Body of pancreas (tissue), 4 donors: ENCODE data around the gene TRAF4. TPM values are rescaled to one million over a fixed set of nuclear protein-coding genes. Genes with fewer than 3 reads are reported as not detected.

ENCODE experiments used
- ATAC-seq: fragments of 150-250 bp; one replicate; pipeline ENCODE4 v1.9.1; 2016
- DNase-seq, 4 donors: peaks; one replicate each; pipeline ENCODE4 v3.0.0-alpha.2; 2019
- H3K27ac ChIP-seq, 4 donors: fragments of 200-600 bp; sonication (generic); 1 replicate in 3 of 4; 2 replicates in 1 of 4; pipeline versions ENCODE4 v1.5.1 to v1.6.1; 2016 to 2019; ENCODE audit warnings: mild to moderate bottlenecking in 1 of 4, mixed read lengths in 1 of 4, moderate library complexity in 1 of 4
- H3K27me3 ChIP-seq, 2 donors: fragments of 200-600 bp; sonication (generic); one replicate each; pipeline ENCODE4 v1.6.0; 2016; ENCODE audit warnings: mild to moderate bottlenecking in 1 of 2
- H3K36me3 ChIP-seq, 2 donors: fragments of 200-600 bp; sonication (generic); replicated peaks in 1 of 2; 2 replicates each; pipeline ENCODE4 v1.5.1; 2016; ENCODE audit warnings: low read depth in 2 of 2; ENCODE audit not compliant: insufficient read depth in 1 of 2
- H3K4me1 ChIP-seq: fragments of 200-600 bp; sonication (generic); one replicate; pipeline ENCODE4 v1.6.0; 2016
- H3K4me3 ChIP-seq, 2 donors: fragments of 200-600 bp; sonication (generic); 1 replicate in 1 of 2; 2 replicates in 1 of 2; pipeline ENCODE4 v1.5.1; 2016 to 2019
- H3K9me3 ChIP-seq, 3 donors: fragments of 200-600 bp; sonication (generic); 1 replicate in 2 of 3; 2 replicates in 1 of 3; pipeline ENCODE4 v1.5.1; 2016
- POLR2A ChIP-seq, 3 donors: fragments of 450-650 bp; IDR thresholded peaks; one replicate each; pipeline ENCODE4 v1.6.1; 2016; ENCODE audit warnings: antibody characterized with exemption in 3 of 3, mild to moderate bottlenecking in 2 of 3
- WGBS, 2 donors: methylation state at CpG; one replicate each; pipeline ENCODE4 v1.1.5; 2017; 5-methylcytosine and 5-hydroxymethylcytosine counted together
- intact Hi-C: fragments of 100-400 bp; cut with DNase I; formaldehyde crosslinking; loops from one replicate; pipeline ENCODE4 v1.15.1; 2023
- total RNA-seq, 2 donors: library from RNA; depleted of rRNA; stranded (reverse); fragments of >200 nt; gene quantifications; one replicate each; pipeline ENCODE4 v1.1.0, GENCODE V29; 2016
- TF ChIP-seq, protein P1 (sequence below), 7 experiments: fragments of 450-650 bp in 4 of 7; fragments of 200-600 bp in 3 of 7; sonication (generic) in 3 of 7; IDR thresholded peaks; one replicate each; pipeline ENCODE4 v1.5.1; 2016 to 2019; ENCODE audit warnings: antibody characterized with exemption in 7 of 7

TRAF4 gene, protein sequence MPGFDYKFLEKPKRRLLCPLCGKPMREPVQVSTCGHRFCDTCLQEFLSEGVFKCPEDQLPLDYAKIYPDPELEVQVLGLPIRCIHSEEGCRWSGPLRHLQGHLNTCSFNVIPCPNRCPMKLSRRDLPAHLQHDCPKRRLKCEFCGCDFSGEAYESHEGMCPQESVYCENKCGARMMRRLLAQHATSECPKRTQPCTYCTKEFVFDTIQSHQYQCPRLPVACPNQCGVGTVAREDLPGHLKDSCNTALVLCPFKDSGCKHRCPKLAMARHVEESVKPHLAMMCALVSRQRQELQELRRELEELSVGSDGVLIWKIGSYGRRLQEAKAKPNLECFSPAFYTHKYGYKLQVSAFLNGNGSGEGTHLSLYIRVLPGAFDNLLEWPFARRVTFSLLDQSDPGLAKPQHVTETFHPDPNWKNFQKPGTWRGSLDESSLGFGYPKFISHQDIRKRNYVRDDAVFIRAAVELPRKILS
- total RNA-seq = 10 to 100 TPM; 27.5 to 48.1 TPM

GRCh38 chr17:28743243-28744103, at the start of gene TRAF4:
Gene TRAF4, plus strand, starts transcription at chr17:28744011. Its CDS starts 102 bp downstream, at chr17:28744113.
- Histone ChIP-seq H3K9me3 (no peaks in the 10 kb centered on the region), H3K36me3 (peaks cover 0 to 5% of the 10 kb centered on the region in 2 donors), H3K4me3 (peak within 1 kb of the TSS; percentile 67 to 91), H3K27ac (peak within 1 kb of the TSS; percentile 93 to 98 (median 94)), H3K27me3 (no peaks in the 10 kb centered on the region), H3K4me1 (peaks cover 46% of the 10 kb centered on the region)
- 1% methylated on average over 65 of the region's 70 CpGs; no CpG with 5 or more reads in 1 of the 2 donors for WGBS, 2 donors
- TF ChIP-seq, protein P1, sequence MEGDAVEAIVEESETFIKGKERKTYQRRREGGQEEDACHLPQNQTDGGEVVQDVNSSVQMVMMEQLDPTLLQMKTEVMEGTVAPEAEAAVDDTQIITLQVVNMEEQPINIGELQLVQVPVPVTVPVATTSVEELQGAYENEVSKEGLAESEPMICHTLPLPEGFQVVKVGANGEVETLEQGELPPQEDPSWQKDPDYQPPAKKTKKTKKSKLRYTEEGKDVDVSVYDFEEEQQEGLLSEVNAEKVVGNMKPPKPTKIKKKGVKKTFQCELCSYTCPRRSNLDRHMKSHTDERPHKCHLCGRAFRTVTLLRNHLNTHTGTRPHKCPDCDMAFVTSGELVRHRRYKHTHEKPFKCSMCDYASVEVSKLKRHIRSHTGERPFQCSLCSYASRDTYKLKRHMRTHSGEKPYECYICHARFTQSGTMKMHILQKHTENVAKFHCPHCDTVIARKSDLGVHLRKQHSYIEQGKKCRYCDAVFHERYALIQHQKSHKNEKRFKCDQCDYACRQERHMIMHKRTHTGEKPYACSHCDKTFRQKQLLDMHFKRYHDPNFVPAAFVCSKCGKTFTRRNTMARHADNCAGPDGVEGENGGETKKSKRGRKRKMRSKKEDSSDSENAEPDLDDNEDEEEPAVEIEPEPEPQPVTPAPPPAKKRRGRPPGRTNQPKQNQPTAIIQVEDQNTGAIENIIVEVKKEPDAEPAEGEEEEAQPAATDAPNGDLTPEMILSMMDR (IDR thresholded peaks at IDR 0.05) = peak in 4 of 7 experiments; percentile 8 to 75 (median 44)
- TF ChIP-seq POLR2A (IDR thresholded peaks at IDR 0.05) = peak; percentile 22 to 81 (median 27)
- peak; percentile 77 to 86 (median 81) for DNase-seq
- intact Hi-C loops = no loop called here
- peak; percentile 78 for ATAC-seq

DNA sequence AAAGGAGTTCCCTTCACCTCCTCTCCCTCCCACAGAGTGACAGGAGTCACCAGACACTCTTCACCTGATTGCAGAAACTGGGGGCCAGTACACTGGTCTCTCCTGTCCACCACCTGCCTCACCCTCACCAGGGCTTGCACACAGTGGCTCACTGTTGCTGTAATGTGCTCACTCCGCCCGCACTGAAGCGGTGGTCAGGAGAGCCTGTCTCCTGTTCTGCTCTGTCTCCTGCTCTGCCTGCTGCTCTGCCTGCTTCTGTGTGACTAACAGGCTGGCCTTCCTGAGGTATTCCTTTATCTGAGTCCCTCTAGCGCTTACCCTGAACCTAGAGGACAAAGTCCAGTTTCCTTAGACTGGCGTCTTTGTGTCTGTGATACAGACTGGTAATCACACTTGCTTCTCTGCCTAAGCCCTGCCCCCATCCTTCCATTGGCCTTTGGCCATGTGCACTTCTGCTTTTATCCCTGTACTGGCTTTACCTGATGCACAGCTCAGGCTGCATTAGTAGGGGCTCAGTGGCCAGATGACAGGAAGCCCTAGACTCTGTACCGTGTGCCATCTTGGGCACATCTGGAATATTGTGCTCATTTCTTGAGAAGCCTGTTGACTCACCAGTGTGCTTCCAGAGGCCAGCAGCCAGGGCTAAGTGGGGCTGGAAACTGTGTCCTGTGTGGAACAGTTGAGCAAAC, 45.4 kb upstream of the TRAF4 start:
- DNase-seq = peak in 2 of 4 donors; percentile 21 to 36
- H3K4me1 ChIP-seq = peaks cover 9% of the 10 kb centered on the region
- ATAC-seq = peak; percentile 49
- no peak overlapping the region for H3K4me3 ChIP-seq
- H3K27me3 ChIP-seq = no peaks in the 10 kb centered on the region
- 49 to 69% methylated on average over 6 of the region's 6 CpGs for WGBS, 2 donors
- peak in 1 of 3 donors; percentile 11 for TF ChIP-seq POLR2A (IDR thresholded peaks at IDR 0.05)
- TF ChIP-seq, protein P1 (IDR thresholded peaks at IDR 0.05) = peak in 1 of 7 experiments; percentile 7
- intact Hi-C loops = no loop called here
- peaks cover 0 to 67% of the 10 kb centered on the region in 2 donors for H3K36me3 ChIP-seq
- H3K27ac ChIP-seq = peak overlapping the region in 1 of 4 donors; percentile 15
- H3K9me3 ChIP-seq = no peaks in the 10 kb centered on the region

DNA sequence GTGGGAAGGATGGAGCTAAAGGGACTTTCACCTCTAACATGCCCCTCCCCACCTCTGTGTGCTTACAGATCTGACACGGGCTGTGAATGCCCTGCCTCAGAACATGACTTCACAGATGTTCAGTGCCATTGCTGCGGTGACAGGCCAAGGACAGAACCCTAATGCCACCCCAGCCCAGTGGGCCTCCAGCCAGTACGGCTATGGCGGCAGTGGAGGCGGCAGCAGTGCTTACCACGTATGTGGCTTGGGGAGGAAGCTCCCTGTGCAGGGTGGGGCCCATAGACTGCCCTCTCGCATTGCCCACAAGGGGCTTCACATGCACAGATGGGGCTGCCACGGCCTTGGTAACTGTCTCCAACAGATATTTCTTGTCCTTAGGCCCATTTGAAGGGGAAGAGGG, 43.5 kb upstream of the TRAF4 start:
- no peak for DNase-seq
- Histone ChIP-seq H3K27me3 (no peaks in the 10 kb centered on the region), H3K4me3 (no peak overlapping the region), H3K27ac (no peak overlapping the region), H3K36me3 (peaks cover 0 to 61% of the 10 kb centered on the region in 2 donors), H3K4me1 (peaks cover 9% of the 10 kb centered on the region), H3K9me3 (no peaks in the 10 kb centered on the region)
- intact Hi-C loops = no loop called here
- TF ChIP-seq, protein P1 (IDR thresholded peaks at IDR 0.05) = no peak
- TF ChIP-seq POLR2A (IDR thresholded peaks at IDR 0.05) = no peak
- WGBS, 2 donors = 81 to 84% methylated on average over 5 to 8 of the region's 8 CpGs
- no peak for ATAC-seq

- TF ChIP-seq, protein P1 (IDR thresholded peaks at IDR 0.05) = no peak
- TF ChIP-seq POLR2A (IDR thresholded peaks at IDR 0.05) = no peak
- H3K27me3 ChIP-seq = no peaks in the 10 kb centered on the region
- H3K4me3 ChIP-seq = no peak overlapping the region
- 87 to 90% methylated on average over 9 to 10 of the region's 10 CpGs for WGBS, 2 donors
- ATAC-seq (no peak), DNase-seq (no peak)
- H3K27ac ChIP-seq = no peak overlapping the region
- intact Hi-C loops = no loop called here
- peaks cover 9% of the 10 kb centered on the region for H3K4me1 ChIP-seq
- H3K9me3 ChIP-seq = no peaks in the 10 kb centered on the region
- peaks cover 0 to 57% of the 10 kb centered on the region in 2 donors for H3K36me3 ChIP-seq
These were observed 42.9 kb upstream of the TRAF4 start for GRCh38 chr17:28700830-28701492.
